Keratinocyte (primary cell): ENCODE data around the gene MED27. TPM values are rescaled to one million over a fixed set of nuclear protein-coding genes. Genes with fewer than 3 reads are reported as not detected.

ENCODE experiments used
- DNase-seq: peaks from one replicate; pipeline ENCODE4 v3.0.0-alpha.2; 2011; ENCODE audit warnings: low read depth, missing footprints, low spot score
- FAIRE-seq: peaks from 2 replicates; lab custom pipeline; 2011; peaks lifted over from hg19 to GRCh38; lab: Jason Lieb, UNC
- H2AFZ ChIP-seq: 2 replicates; pipeline ENCODE4 v1.6.0; 2012; ENCODE audit warnings: low read length, control low read depth, inconsistent platforms; ENCODE audit not compliant: control insufficient read depth
- H3K27ac ChIP-seq: 2 replicates; pipeline ENCODE4 v1.5.1; 2011; ENCODE audit warnings: low read length; ENCODE audit not compliant: control insufficient read depth, insufficient read depth
- H3K27me3 ChIP-seq: 3 replicates; pipeline ENCODE4 v1.6.0; 2011; ENCODE audit warnings: low read length; ENCODE audit not compliant: control insufficient read depth, insufficient read depth; ENCODE audit errors: extremely low read depth
- H3K36me3 ChIP-seq, 2 experiments: 2 replicates in 1 of 2; 3 replicates in 1 of 2; pipeline ENCODE4 v1.5.1; 2011; ENCODE audit warnings: low read length in 2 of 2, mild to moderate bottlenecking in 1 of 2; ENCODE audit not compliant: control insufficient read depth in 2 of 2, insufficient read depth in 2 of 2; ENCODE audit errors: extremely low read depth in 1 of 2
- H3K4me1 ChIP-seq: 3 replicates; pipeline ENCODE4 v1.5.1; 2011; ENCODE audit warnings: low read length; ENCODE audit not compliant: control insufficient read depth, insufficient read depth; ENCODE audit errors: extremely low read depth
- H3K4me2 ChIP-seq: 3 replicates; pipeline ENCODE4 v1.6.0; 2011; ENCODE audit warnings: low read depth, low read length; ENCODE audit not compliant: control insufficient read depth, insufficient read depth; ENCODE audit errors: extremely low read depth
- H3K4me3 ChIP-seq, 3 experiments: fragments of 200-600 bp in 1 of 3; sonication (generic) in 1 of 3; 2 replicates in 2 of 3; 3 replicates in 1 of 3; pipeline ENCODE4 v1.5.1; 2011 to 2016; ENCODE audit warnings: low read length in 3 of 3, mild to moderate bottlenecking in 3 of 3, control low read depth in 2 of 3, inconsistent platforms in 1 of 3, low read depth in 1 of 3, mixed read lengths in 1 of 3, mixed run types in 1 of 3, moderate library complexity in 1 of 3; ENCODE audit not compliant: control insufficient read depth in 2 of 3, insufficient read depth in 2 of 3; ENCODE audit errors: extremely low read depth in 1 of 3
- H3K79me2 ChIP-seq: 2 replicates; pipeline ENCODE4 v1.6.0; 2012; ENCODE audit warnings: low read length; ENCODE audit not compliant: control insufficient read depth, insufficient read depth
- H3K9ac ChIP-seq: 3 replicates; pipeline ENCODE4 v1.6.0; 2011; ENCODE audit warnings: low read length; ENCODE audit not compliant: control insufficient read depth, insufficient read depth; ENCODE audit errors: extremely low read depth
- H3K9me1 ChIP-seq: 3 replicates; pipeline ENCODE4 v1.6.0; 2011; ENCODE audit warnings: low read length; ENCODE audit not compliant: control insufficient read depth, insufficient read depth; ENCODE audit errors: extremely low read depth
- H3K9me3 ChIP-seq: 2 replicates; pipeline ENCODE4 v1.5.1; 2012; ENCODE audit warnings: low read depth, low read length; ENCODE audit not compliant: control insufficient read depth
- H4K20me1 ChIP-seq: 3 replicates; pipeline ENCODE4 v1.6.0; 2011; ENCODE audit warnings: low read length; ENCODE audit not compliant: control insufficient read depth, insufficient read depth; ENCODE audit errors: extremely low read depth
- EZH2 ChIP-seq: IDR thresholded peaks from one replicate; pipeline ENCODE4 v1.6.1; 2012; ENCODE audit warnings: inconsistent platforms, mild to moderate bottlenecking, low read length, moderate library complexity
- dilution Hi-C: fragments of 300-500 bp; cut with MboI; formaldehyde crosslinking; loops from one replicate; pipeline ENCODE4 v1.7.0; 2020; ENCODE audit warnings: low sequenced_read_pairs; ENCODE audit not compliant: extremely low pct_ligation_motif_present
- polyA plus RNA-seq, 5 experiments: library from polyadenylated mRNA; depleted of rRNA in 3 of 5; stranded (reverse) in 3 of 5; stranded (forward) in 1 of 5; unstranded in 1 of 5; fragments of >200 nt; gene quantifications; 1 replicate in 1 of 5; 2 replicates in 3 of 5; 3 replicates in 1 of 5; pipeline versions ENCODE4 v1.2.1 to v1.2.3, GENCODE V29; 2011 to 2012; ENCODE audit warnings: missing spikeins in 2 of 5, low read depth in 1 of 5, low replicate concordance in 1 of 5
- TF ChIP-seq, protein P1 (sequence below), 3 experiments: IDR thresholded peaks in 1 of 3; conservative IDR thresholded peaks in 1 of 3; optimal IDR thresholded peaks in 1 of 3; 2 replicates in 2 of 3; 3 replicates in 1 of 3; pipeline versions ENCODE3 to v1.5.1; 2011; ENCODE audit warnings: low read length in 3 of 3, mild to moderate bottlenecking in 3 of 3, moderate library complexity in 2 of 3, control low read depth in 1 of 3, inconsistent platforms in 1 of 3; ENCODE audit not compliant: insufficient read depth in 2 of 3; ENCODE audit errors: extremely low read depth in 1 of 3

MED27 gene
- polyA plus RNA-seq, 1 donor (not counting 4 experiments of a cell fraction or from before 2014, with no cell fraction given) = 39.0 TPM

DNA sequence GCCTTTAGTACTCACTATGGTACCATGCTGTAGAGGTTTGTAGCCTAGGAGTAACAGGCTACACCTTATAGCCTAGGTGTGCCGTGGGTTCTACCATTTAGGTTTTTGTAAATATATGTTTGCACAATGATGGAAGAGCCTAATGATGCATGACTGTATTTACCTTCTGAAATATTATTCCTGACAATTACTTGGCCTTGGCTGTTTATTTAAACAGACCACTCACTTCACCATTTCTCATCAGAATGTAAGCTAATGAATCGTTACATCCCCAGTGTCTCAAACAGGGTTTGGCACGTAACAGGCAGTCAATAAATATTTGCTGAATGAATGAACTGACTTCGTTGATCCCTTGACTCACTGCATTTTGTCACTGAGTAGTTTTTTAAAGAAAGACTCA lies 93.1 kb downstream of the MED27 start:
- H3K9ac ChIP-seq = no peak overlapping the region
- no peaks in the 10 kb centered on the region for H3K27me3 ChIP-seq
- FAIRE-seq (no peak), DNase-seq (no peak)
- dilution Hi-C loops = no loop called here
- H3K4me2 ChIP-seq = no peak overlapping the region
- peaks cover 2% of the 10 kb centered on the region for H4K20me1 ChIP-seq
- TF ChIP-seq EZH2 = no peak
- TF ChIP-seq, protein P1, sequence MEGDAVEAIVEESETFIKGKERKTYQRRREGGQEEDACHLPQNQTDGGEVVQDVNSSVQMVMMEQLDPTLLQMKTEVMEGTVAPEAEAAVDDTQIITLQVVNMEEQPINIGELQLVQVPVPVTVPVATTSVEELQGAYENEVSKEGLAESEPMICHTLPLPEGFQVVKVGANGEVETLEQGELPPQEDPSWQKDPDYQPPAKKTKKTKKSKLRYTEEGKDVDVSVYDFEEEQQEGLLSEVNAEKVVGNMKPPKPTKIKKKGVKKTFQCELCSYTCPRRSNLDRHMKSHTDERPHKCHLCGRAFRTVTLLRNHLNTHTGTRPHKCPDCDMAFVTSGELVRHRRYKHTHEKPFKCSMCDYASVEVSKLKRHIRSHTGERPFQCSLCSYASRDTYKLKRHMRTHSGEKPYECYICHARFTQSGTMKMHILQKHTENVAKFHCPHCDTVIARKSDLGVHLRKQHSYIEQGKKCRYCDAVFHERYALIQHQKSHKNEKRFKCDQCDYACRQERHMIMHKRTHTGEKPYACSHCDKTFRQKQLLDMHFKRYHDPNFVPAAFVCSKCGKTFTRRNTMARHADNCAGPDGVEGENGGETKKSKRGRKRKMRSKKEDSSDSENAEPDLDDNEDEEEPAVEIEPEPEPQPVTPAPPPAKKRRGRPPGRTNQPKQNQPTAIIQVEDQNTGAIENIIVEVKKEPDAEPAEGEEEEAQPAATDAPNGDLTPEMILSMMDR (optimal IDR thresholded peaks at IDR 0.05 in 1 of 3, IDR thresholded peaks at IDR 0.05 in 1 of 3, conservative IDR thresholded peaks at IDR 0.05 in 1 of 3; ENCODE audit: extremely low read depth in 1 of 3, insufficient read depth in 2 of 3, low read length in 3 of 3) = no peak
- H3K9me1 ChIP-seq = no peaks in the 10 kb centered on the region
- H2AFZ ChIP-seq = no peak overlapping the region
- H3K79me2 ChIP-seq = no peaks in the 10 kb centered on the region
- H3K4me3 ChIP-seq = no peak overlapping the region
- no peaks in the 10 kb centered on the region for H3K4me1 ChIP-seq
- H3K9me3 ChIP-seq = no peaks in the 10 kb centered on the region
- no peak overlapping the region for H3K27ac ChIP-seq
- no peaks in the 10 kb centered on the region for H3K36me3 ChIP-seq

DNA sequence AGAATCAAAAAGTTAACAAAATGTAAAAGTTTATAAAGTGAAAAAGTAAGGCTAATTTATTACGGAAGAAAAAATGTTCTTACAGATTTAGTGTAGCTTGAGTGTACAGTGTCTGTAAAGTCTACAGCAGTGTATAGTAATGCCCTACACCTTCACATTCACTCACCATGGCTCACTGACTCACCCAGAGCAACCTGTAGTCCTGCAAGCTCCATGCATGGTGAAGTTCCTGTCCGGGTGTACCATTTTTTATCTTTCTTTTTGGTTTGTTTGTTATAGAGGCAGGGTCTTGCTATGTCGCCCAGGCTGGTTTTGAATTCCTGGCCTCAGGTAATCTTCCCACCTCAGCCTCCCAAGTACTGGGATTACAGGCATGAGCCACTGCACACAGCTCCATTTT lies 93.6 kb downstream of the MED27 start:
- Histone ChIP-seq H3K9me1 (no peaks in the 10 kb centered on the region), H3K9me3 (no peaks in the 10 kb centered on the region), H2AFZ (no peak overlapping the region), H3K4me3 (no peak overlapping the region), H3K36me3 (no peaks in the 10 kb centered on the region), H4K20me1 (peaks cover 2% of the 10 kb centered on the region), H3K9ac (no peak overlapping the region), H3K4me2 (no peak overlapping the region), H3K4me1 (no peaks in the 10 kb centered on the region), H3K27me3 (no peaks in the 10 kb centered on the region), H3K79me2 (no peaks in the 10 kb centered on the region), H3K27ac (no peak overlapping the region)
- FAIRE-seq = no peak
- no peak for DNase-seq
- TF ChIP-seq, protein P1 (optimal IDR thresholded peaks at IDR 0.05 in 1 of 3, IDR thresholded peaks at IDR 0.05 in 1 of 3, conservative IDR thresholded peaks at IDR 0.05 in 1 of 3; ENCODE audit: extremely low read depth in 1 of 3, insufficient read depth in 2 of 3, low read length in 3 of 3) = no peak
- TF ChIP-seq EZH2 = no peak
- dilution Hi-C loops = no loop called here
